GM12878 (cell line): ENCODE results near the gene C16orf92. TPM values are rescaled to one million over a fixed set of nuclear protein-coding genes. Genes with fewer than 3 reads are reported as not detected.
A peak's percentile ranks its signal among the peaks of the same experiment; 100 is the strongest.

Source experiments
- ATAC-seq: fragments of 200-7000 bp; cut with Tn5 transposase; 3 replicates; pipeline ENCODE4 v1.9.1; 2020; ENCODE audit warnings: mild to moderate bottlenecking, moderate library complexity
- BruUV-seq: library from RNA; stranded (reverse); fragments of 400-500 nt; replicated peaks from 2 replicates; lab custom pipeline; 2021; lab: Mats Ljungman, UMichigan
- CTCF ChIA-PET: fragments of 300-600 bp; sonication (Branson Sonifier 250); formaldehyde crosslinking; extraction: SDS; loops from one replicate; lab custom pipeline; 2021; ENCODE audit warnings: inconsistent platforms; lab: Yijun Ruan, JAX
- POLR2A ChIA-PET: fragments of 350-600 bp; formaldehyde crosslinking; extraction: SDS; loops from one replicate; lab custom pipeline; 2021; ENCODE audit warnings: inconsistent platforms; lab: Charles Lee
- RAD21 ChIA-PET: fragments of 300-600 bp; sonication (Branson Sonifier 250); formaldehyde crosslinking; loops from one replicate; lab custom pipeline; 2023; ENCODE audit warnings: antibody characterized with exemption; ENCODE audit not compliant: unreplicated experiment; lab: Charles Lee
- SMC1A ChIA-PET: fragments of 300-600 bp; sonication (Branson Sonifier 250); formaldehyde crosslinking; loops from one replicate; lab custom pipeline; 2023; ENCODE audit not compliant: unreplicated experiment, uncharacterized antibody; lab: Charles Lee
- DNase-seq: peaks from one replicate; pipeline ENCODE4 v3.0.0-alpha.2; 2011; ENCODE audit warnings: low read depth, low spot score
- FAIRE-seq: peaks from 3 replicates; lab custom pipeline; 2011; peaks lifted over from hg19 to GRCh38; lab: Jason Lieb, UNC
- H2AFZ ChIP-seq: 2 replicates; pipeline ENCODE4 v1.6.0; 2011; ENCODE audit warnings: low read depth, low read length, control low read depth; ENCODE audit not compliant: control insufficient read depth
- H3K27ac ChIP-seq: 2 replicates; pipeline ENCODE4 v1.5.1; 2011; ENCODE audit warnings: control low read depth; ENCODE audit not compliant: control insufficient read depth, insufficient read depth
- H3K27me3 ChIP-seq, 2 experiments: replicated peaks in 1 of 2; 2 replicates each; pipeline versions ENCODE4 v1.6.0 to v1.6.1; 2011; ENCODE audit warnings: low read length in 1 of 2; ENCODE audit not compliant: control insufficient read depth in 2 of 2, insufficient read depth in 2 of 2
- H3K36me3 ChIP-seq, 2 experiments: 2 replicates each; pipeline ENCODE4 v1.5.1; 2011; ENCODE audit warnings: low read length in 1 of 2; ENCODE audit not compliant: control insufficient read depth in 2 of 2, insufficient read depth in 2 of 2
- H3K4me1 ChIP-seq: 2 replicates; pipeline ENCODE4 v1.6.1; 2011; ENCODE audit warnings: mild to moderate bottlenecking, low read length, moderate library complexity, mixed read lengths; ENCODE audit not compliant: control insufficient read depth, insufficient read depth
- H3K4me2 ChIP-seq: 2 replicates; pipeline ENCODE4 v1.6.0; 2011; ENCODE audit warnings: control low read depth; ENCODE audit not compliant: control insufficient read depth, insufficient read depth
- H3K4me3 ChIP-seq: fragments of 200-600 bp; sonication (generic); 2 replicates; pipeline ENCODE4 v1.5.1; 2016
- H3K79me2 ChIP-seq: 2 replicates; pipeline ENCODE4 v1.6.0; 2011; ENCODE audit warnings: low read length; ENCODE audit not compliant: control insufficient read depth, insufficient read depth
- H3K9ac ChIP-seq: 2 replicates; pipeline ENCODE4 v1.8.0; 2011; ENCODE audit warnings: low read length, control low read depth, mixed read lengths; ENCODE audit not compliant: control insufficient read depth, insufficient read depth
- H3K9me3 ChIP-seq: replicated peaks from 3 replicates; pipeline ENCODE4 v1.5.1; 2011; ENCODE audit warnings: mild to moderate bottlenecking, low read length; ENCODE audit not compliant: control insufficient read depth, insufficient read depth
- H4K20me1 ChIP-seq: 2 replicates; pipeline ENCODE4 v1.6.0; 2011; ENCODE audit not compliant: control insufficient read depth, insufficient read depth
- CBFB ChIP-seq: IDR thresholded peaks from 2 replicates; pipeline ENCODE4 v1.6.1; 2016; ENCODE audit warnings: antibody characterized with exemption, low read depth
- IRF4 ChIP-seq: IDR thresholded peaks from 2 replicates; pipeline ENCODE4 v1.6.1; 2011; ENCODE audit warnings: low read depth, low read length
- PKNOX1 ChIP-seq: fragments of 450-650 bp; IDR thresholded peaks from 2 replicates; pipeline ENCODE4 v1.6.1; 2016; ENCODE audit warnings: mild to moderate bottlenecking
- POLR2AphosphoS2 ChIP-seq: IDR thresholded peaks from 2 replicates; pipeline ENCODE4 v1.6.1; 2011; ENCODE audit warnings: low read depth, mild to moderate bottlenecking, low read length, improper control_type of control experiment, moderate library complexity
- in situ Hi-C: fragments of 300-500 bp; cut with MboI; formaldehyde crosslinking; loops from 9 replicates; pipeline ENCODE4 v1.14.3; 2018; ENCODE audit warnings: mixed read lengths
- intact Hi-C: fragments of 100-400 bp; cut with micrococcal nuclease; formaldehyde crosslinking; loops from one replicate; pipeline ENCODE4 v1.14.2; 2022; ENCODE audit not compliant: unreplicated experiment
- polyA plus RNA-seq, 11 experiments: library from polyadenylated mRNA; depleted of rRNA in 4 of 11; unstranded in 6 of 11; stranded (reverse) in 5 of 11; fragments of >200 nt; fragmentation: Nextera tagmentation in 4 of 11; fragmentation: Illumina TruSeq in 1 of 11; extraction: Ambion mirVana in 4 of 11; extraction: Trizol in 1 of 11; gene quantifications; 1 replicate in 1 of 11; 2 replicates in 10 of 11; pipeline versions ENCODE4 v1.2.1 to v1.2.3, GENCODE V29; 2011 to 2016; ENCODE audit warnings: inconsistent platforms in 2 of 11, missing spikeins in 2 of 11, low read depth in 1 of 11
- total RNA-seq, 4 experiments: library from RNA; depleted of rRNA in 3 of 4; stranded (reverse); fragments of >200 nt in 3 of 4; fragmentation: Illumina TruSeq in 1 of 4; extraction: Trizol in 1 of 4; gene quantifications; 2 replicates each; pipeline versions ENCODE4 v1.2.1 to v1.2.3, GENCODE V29; 2013 to 2021

C16orf92 gene
- total and polyA plus RNA-seq, 10 of the 15 experiments (the other 5 are each of a cell fraction or from before 2014, with no cell fraction given), result not detected

DNA sequence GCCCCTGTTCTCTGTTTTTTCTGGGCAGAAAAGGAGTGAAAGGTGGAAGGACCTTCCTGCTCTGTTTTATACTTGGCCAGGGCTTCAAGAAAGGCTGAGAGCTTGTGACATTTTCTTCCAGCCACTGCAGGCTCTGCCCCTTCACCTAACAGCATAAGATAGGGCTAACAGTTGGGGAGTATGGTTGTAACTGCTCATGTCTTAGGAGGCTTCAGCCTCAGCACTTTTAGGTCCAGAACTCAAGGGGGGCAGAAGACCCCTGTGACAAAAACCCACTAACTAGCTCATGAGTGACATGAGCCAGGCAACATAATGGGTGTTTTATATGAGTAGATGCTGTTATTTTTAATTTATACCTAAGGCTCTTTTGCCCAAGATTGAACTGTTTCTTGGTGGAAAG lies 47.5 kb downstream of the C16orf92 start:
- peaks cover 24% of the 10 kb centered on the region for H4K20me1 ChIP-seq
- ChIA-PET CTCF (interaction anchor here (1.1 kb wide), 1 partner anchor 21 kb away, joined by 3 read pairs; the partner anchor contains the start of gene TBX6), RAD21 (no interaction called here), POLR2A (no interaction called here), SMC1A (no interaction called here)
- H3K27ac ChIP-seq, result no peak overlapping the region
- H3K27me3 ChIP-seq, result no peaks in the 10 kb centered on the region
- FAIRE-seq, result no peak
- BruUV-seq, result no TSS peak
- no peaks in the 10 kb centered on the region for H3K9me3 ChIP-seq
- TF ChIP-seq CBFB (no peak), PKNOX1 (no peak), IRF4 (no peak), POLR2AphosphoS2 (peak; percentile 47; the same call in 1 of the 2 replicates)
- peaks cover 51% of the 10 kb centered on the region for H3K79me2 ChIP-seq
- H3K4me3 ChIP-seq, result no peak overlapping the region
- no peak for DNase-seq
- no peak overlapping the region for H3K9ac ChIP-seq
- peaks cover 30 to 32% of the 10 kb centered on the region in 2 experiments for H3K36me3 ChIP-seq
- peaks cover 26% of the 10 kb centered on the region for H3K4me1 ChIP-seq
- intact Hi-C loops, result no loop called here
- H2AFZ ChIP-seq, result no peak overlapping the region
- in situ Hi-C loops, result no loop called here
- ATAC-seq, result no peak
- H3K4me2 ChIP-seq, result no peak overlapping the region

Other genes starting within 250 kb of the C16orf92 start
Only the 7 nearest of the 27 such genes appear.
- gene TAOK2, start 49.3 kb upstream of the C16orf92 start, total RNA-seq (2014; rRNA removed), result 24.4 and 28.5 TPM in 2 replicates
- gene TAOK2, start 49.3 kb upstream of the C16orf92 start, total RNA-seq (2014; rRNA removed; fragmentation: Illumina TruSeq; extraction: Trizol), result 10.7 and 11.9 TPM in 2 replicates
- 33.8 and 40.2 TPM in 2 replicates for gene TAOK2, start 49.3 kb upstream of the C16orf92 start, total RNA-seq (2021)
- gene TAOK2, start 49.3 kb upstream of the C16orf92 start, polyA plus RNA-seq (2011; rRNA removed), result 8.8 and 14.3 TPM in 2 replicates
- gene TAOK2, start 49.3 kb upstream of the C16orf92 start, polyA plus RNA-seq (2014; fragmentation: Illumina TruSeq; extraction: Trizol), result 7.4 and 11.1 TPM in 2 replicates
- under 1 TPM; 0.14 to 0.51 TPM for gene TAOK2, start 49.3 kb upstream of the C16orf92 start, polyA plus RNA-seq (2014; fragmentation: Nextera tagmentation; extraction: Ambion mirVana)
- gene TAOK2, start 49.3 kb upstream of the C16orf92 start, polyA plus RNA-seq (2014; rRNA removed), result 27.7 and 32.8 TPM in 2 replicates
- gene TAOK2, start 49.3 kb upstream of the C16orf92 start, polyA plus RNA-seq (2016; fragmentation: Nextera tagmentation; extraction: Ambion mirVana), result 10 to 100 TPM in 1 of 2 experiments, 1 to 10 TPM in 1; 9.8 to 11.2 TPM
- 19.1 and 30.1 TPM in 2 replicates for gene HIRIP3, start 27.6 kb upstream of the C16orf92 start, total RNA-seq (2014; rRNA removed)
- gene HIRIP3, start 27.6 kb upstream of the C16orf92 start, total RNA-seq (2014; rRNA removed; fragmentation: Illumina TruSeq; extraction: Trizol), result 13.9 and 14.7 TPM in 2 replicates
- gene HIRIP3, start 27.6 kb upstream of the C16orf92 start, total RNA-seq (2021), result 26.1 and 26.5 TPM in 2 replicates
- 6.2 and 10.9 TPM in 2 replicates for gene HIRIP3, start 27.6 kb upstream of the C16orf92 start, polyA plus RNA-seq (2011; rRNA removed)
- 14.8 and 21.2 TPM in 2 replicates for gene HIRIP3, start 27.6 kb upstream of the C16orf92 start, polyA plus RNA-seq (2014; fragmentation: Illumina TruSeq; extraction: Trizol)
- 1 to 10 TPM; 4.1 to 9.8 TPM for gene HIRIP3, start 27.6 kb upstream of the C16orf92 start, polyA plus RNA-seq (2014; fragmentation: Nextera tagmentation; extraction: Ambion mirVana)
- 33.1 and 36.7 TPM in 2 replicates for gene HIRIP3, start 27.6 kb upstream of the C16orf92 start, polyA plus RNA-seq (2014; rRNA removed)
- gene HIRIP3, start 27.6 kb upstream of the C16orf92 start, polyA plus RNA-seq (2016; fragmentation: Nextera tagmentation; extraction: Ambion mirVana), result 10 to 100 TPM; 40.5 to 43.5 TPM
- gene INO80E, start 27.0 kb upstream of the C16orf92 start, total RNA-seq (2014; rRNA removed), result 48.3 and 58.9 TPM in 2 replicates
- gene INO80E, start 27.0 kb upstream of the C16orf92 start, total RNA-seq (2014; rRNA removed; fragmentation: Illumina TruSeq; extraction: Trizol), result 27.0 and 31.0 TPM in 2 replicates
- gene INO80E, start 27.0 kb upstream of the C16orf92 start, total RNA-seq (2021), result 73.3 and 74.0 TPM in 2 replicates
- gene INO80E, start 27.0 kb upstream of the C16orf92 start, polyA plus RNA-seq (2011; rRNA removed), result 14.3 and 17.9 TPM in 2 replicates
- gene INO80E, start 27.0 kb upstream of the C16orf92 start, polyA plus RNA-seq (2014; fragmentation: Illumina TruSeq; extraction: Trizol), result 41.3 and 67.7 TPM in 2 replicates
- gene INO80E, start 27.0 kb upstream of the C16orf92 start, polyA plus RNA-seq (2014; fragmentation: Nextera tagmentation; extraction: Ambion mirVana), result under 1 TPM; 0.39 to 0.90 TPM
- gene INO80E, start 27.0 kb upstream of the C16orf92 start, polyA plus RNA-seq (2014; rRNA removed), result 58.1 and 72.7 TPM in 2 replicates
- gene INO80E, start 27.0 kb upstream of the C16orf92 start, polyA plus RNA-seq (2016; fragmentation: Nextera tagmentation; extraction: Ambion mirVana), result 10 to 100 TPM; 29.5 to 35.0 TPM
- gene DOC2A, start 12.2 kb upstream of the C16orf92 start, total RNA-seq (2014; rRNA removed), result 0.17 TPM in 1 of 2 replicates, not detected in the other
- not detected in 2 replicates for gene DOC2A, start 12.2 kb upstream of the C16orf92 start, total RNA-seq (2014; rRNA removed; fragmentation: Illumina TruSeq; extraction: Trizol)
- 0.11 TPM in 1 of 2 replicates, not detected in the other for gene DOC2A, start 12.2 kb upstream of the C16orf92 start, total RNA-seq (2021)
- gene DOC2A, start 12.2 kb upstream of the C16orf92 start, polyA plus RNA-seq (2011; rRNA removed), result 0.06 and 0.15 TPM in 2 replicates
- 0.06 TPM in 1 of 2 replicates, not detected in the other for gene DOC2A, start 12.2 kb upstream of the C16orf92 start, polyA plus RNA-seq (2014; fragmentation: Illumina TruSeq; extraction: Trizol)
- gene DOC2A, start 12.2 kb upstream of the C16orf92 start, polyA plus RNA-seq (2014; fragmentation: Nextera tagmentation; extraction: Ambion mirVana), result not detected
- 0.09 TPM in 2 replicates for gene DOC2A, start 12.2 kb upstream of the C16orf92 start, polyA plus RNA-seq (2014; rRNA removed)
- not detected for gene DOC2A, start 12.2 kb upstream of the C16orf92 start, polyA plus RNA-seq (2016; fragmentation: Nextera tagmentation; extraction: Ambion mirVana)
- gene TLCD3B, start 8.1 kb downstream of the C16orf92 start, total RNA-seq (2014; rRNA removed), result 0.22 TPM in 1 of 2 replicates, not detected in the other
- 0.13 TPM in 1 of 2 replicates, not detected in the other for gene TLCD3B, start 8.1 kb downstream of the C16orf92 start, total RNA-seq (2014; rRNA removed; fragmentation: Illumina TruSeq; extraction: Trizol)
- 0.29 and 0.51 TPM in 2 replicates for gene TLCD3B, start 8.1 kb downstream of the C16orf92 start, total RNA-seq (2021)
- 0.08 and 0.12 TPM in 2 replicates for gene TLCD3B, start 8.1 kb downstream of the C16orf92 start, polyA plus RNA-seq (2011; rRNA removed)
- 0.35 TPM in 1 of 2 replicates, not detected in the other for gene TLCD3B, start 8.1 kb downstream of the C16orf92 start, polyA plus RNA-seq (2014; fragmentation: Illumina TruSeq; extraction: Trizol)
- under 1 TPM in 1 of 2 experiments, not detected in 1; 0.05 TPM for gene TLCD3B, start 8.1 kb downstream of the C16orf92 start, polyA plus RNA-seq (2014; fragmentation: Nextera tagmentation; extraction: Ambion mirVana)
- 0.22 and 0.28 TPM in 2 replicates for gene TLCD3B, start 8.1 kb downstream of the C16orf92 start, polyA plus RNA-seq (2014; rRNA removed)
- gene TLCD3B, start 8.1 kb downstream of the C16orf92 start, polyA plus RNA-seq (2016; fragmentation: Nextera tagmentation; extraction: Ambion mirVana), result not detected
- 1,247 and 1,393 TPM in 2 replicates for gene ALDOA, start 42.6 kb downstream of the C16orf92 start, total RNA-seq (2014; rRNA removed)
- gene ALDOA, start 42.6 kb downstream of the C16orf92 start, total RNA-seq (2014; rRNA removed; fragmentation: Illumina TruSeq; extraction: Trizol), result 804 and 922 TPM in 2 replicates
- gene ALDOA, start 42.6 kb downstream of the C16orf92 start, total RNA-seq (2021), result 1,355 and 1,356 TPM in 2 replicates
- gene ALDOA, start 42.6 kb downstream of the C16orf92 start, polyA plus RNA-seq (2011; rRNA removed), result 672 and 1,081 TPM in 2 replicates
- 300 and 751 TPM in 2 replicates for gene ALDOA, start 42.6 kb downstream of the C16orf92 start, polyA plus RNA-seq (2014; fragmentation: Illumina TruSeq; extraction: Trizol)
- gene ALDOA, start 42.6 kb downstream of the C16orf92 start, polyA plus RNA-seq (2014; fragmentation: Nextera tagmentation; extraction: Ambion mirVana), result 100 to 1,000 TPM; 218 to 335 TPM
- gene ALDOA, start 42.6 kb downstream of the C16orf92 start, polyA plus RNA-seq (2014; rRNA removed), result 1,109 and 1,522 TPM in 2 replicates
- 1,000 to 10,000 TPM; 2,119 to 2,339 TPM for gene ALDOA, start 42.6 kb downstream of the C16orf92 start, polyA plus RNA-seq (2016; fragmentation: Nextera tagmentation; extraction: Ambion mirVana)
- gene PPP4C, start 52.8 kb downstream of the C16orf92 start, total RNA-seq (2014; rRNA removed), result 93.4 and 118 TPM in 2 replicates
- gene PPP4C, start 52.8 kb downstream of the C16orf92 start, total RNA-seq (2014; rRNA removed; fragmentation: Illumina TruSeq; extraction: Trizol), result 63.9 and 75.0 TPM in 2 replicates
- gene PPP4C, start 52.8 kb downstream of the C16orf92 start, total RNA-seq (2021), result 130 and 132 TPM in 2 replicates
- gene PPP4C, start 52.8 kb downstream of the C16orf92 start, polyA plus RNA-seq (2011; rRNA removed), result 73.0 and 143 TPM in 2 replicates
- gene PPP4C, start 52.8 kb downstream of the C16orf92 start, polyA plus RNA-seq (2014; fragmentation: Illumina TruSeq; extraction: Trizol), result 34.5 and 83.7 TPM in 2 replicates
- 10 to 100 TPM in 1 of 2 experiments, 1 to 10 TPM in 1; 2.7 to 18.8 TPM for gene PPP4C, start 52.8 kb downstream of the C16orf92 start, polyA plus RNA-seq (2014; fragmentation: Nextera tagmentation; extraction: Ambion mirVana)
- 165 and 178 TPM in 2 replicates for gene PPP4C, start 52.8 kb downstream of the C16orf92 start, polyA plus RNA-seq (2014; rRNA removed)
- 100 to 1,000 TPM; 194 to 240 TPM for gene PPP4C, start 52.8 kb downstream of the C16orf92 start, polyA plus RNA-seq (2016; fragmentation: Nextera tagmentation; extraction: Ambion mirVana)